ENCODE results near the gene CGB2.

DNA sequence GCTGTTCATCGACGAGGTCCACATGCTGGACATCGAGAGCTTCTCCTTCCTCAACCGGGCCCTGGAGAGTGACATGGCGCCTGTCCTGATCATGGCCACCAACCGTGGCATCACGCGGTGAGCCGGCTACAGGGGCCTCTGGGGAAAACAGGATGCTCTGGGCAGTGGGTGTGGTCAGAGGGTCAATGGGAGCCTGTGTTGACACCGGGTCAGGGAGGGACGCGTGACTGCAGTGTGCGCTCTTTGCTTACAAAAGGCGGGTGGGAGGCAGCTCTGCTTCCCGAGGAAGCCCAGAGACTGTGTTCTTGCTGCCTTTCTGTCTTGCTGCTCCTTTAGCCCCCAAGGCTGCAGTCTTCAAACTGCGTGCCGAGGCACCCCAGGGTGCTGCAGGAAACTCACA is 20.5 kb upstream of the CGB2 start:
- TF ChIP-seq, protein P1, sequence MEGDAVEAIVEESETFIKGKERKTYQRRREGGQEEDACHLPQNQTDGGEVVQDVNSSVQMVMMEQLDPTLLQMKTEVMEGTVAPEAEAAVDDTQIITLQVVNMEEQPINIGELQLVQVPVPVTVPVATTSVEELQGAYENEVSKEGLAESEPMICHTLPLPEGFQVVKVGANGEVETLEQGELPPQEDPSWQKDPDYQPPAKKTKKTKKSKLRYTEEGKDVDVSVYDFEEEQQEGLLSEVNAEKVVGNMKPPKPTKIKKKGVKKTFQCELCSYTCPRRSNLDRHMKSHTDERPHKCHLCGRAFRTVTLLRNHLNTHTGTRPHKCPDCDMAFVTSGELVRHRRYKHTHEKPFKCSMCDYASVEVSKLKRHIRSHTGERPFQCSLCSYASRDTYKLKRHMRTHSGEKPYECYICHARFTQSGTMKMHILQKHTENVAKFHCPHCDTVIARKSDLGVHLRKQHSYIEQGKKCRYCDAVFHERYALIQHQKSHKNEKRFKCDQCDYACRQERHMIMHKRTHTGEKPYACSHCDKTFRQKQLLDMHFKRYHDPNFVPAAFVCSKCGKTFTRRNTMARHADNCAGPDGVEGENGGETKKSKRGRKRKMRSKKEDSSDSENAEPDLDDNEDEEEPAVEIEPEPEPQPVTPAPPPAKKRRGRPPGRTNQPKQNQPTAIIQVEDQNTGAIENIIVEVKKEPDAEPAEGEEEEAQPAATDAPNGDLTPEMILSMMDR (IDR thresholded peaks at IDR 0.05) = no peak
- no peak for TF ChIP-seq POLR2A (IDR thresholded peaks at IDR 0.05)
